LNCAP (cell line): ENCODE data around the gene NAV2.

Experiments used
- CTCF ChIP-seq: fragments of 450-650 bp; IDR thresholded peaks from 2 replicates; pipeline ENCODE4 v1.5.1; 2017; ENCODE audit warnings: mild to moderate bottlenecking

The NAV2 gene

GRCh38 chr11:19701421-19701820, 11.2 kb upstream of the NAV2 start:
- TF ChIP-seq CTCF = no peak

GRCh38 chr11:19702620-19703019, 10.0 kb upstream of the NAV2 start:
- no peak for TF ChIP-seq CTCF

- TF ChIP-seq CTCF = no peak
Measured at GRCh38 chr11:19703211-19703610, 9.4 kb upstream of the NAV2 start.

GRCh38 chr11:19704213-19704612, 8.4 kb upstream of the NAV2 start:
- no peak for TF ChIP-seq CTCF

- TF ChIP-seq CTCF = no peak
Measured at GRCh38 chr11:19705936-19706335, 6.7 kb upstream of the NAV2 start.

- no peak for TF ChIP-seq CTCF
Measured at GRCh38 chr11:19711911-19712280, 741 bp upstream of the NAV2 start.

GRCh38 chr11:19713196-19714021, 772 bp downstream of the NAV2 start:
- TF ChIP-seq CTCF = no peak

- no peak for TF ChIP-seq CTCF
Measured at GRCh38 chr11:19714022-19714386, 1.4 kb downstream of the NAV2 start.
